IPS DF 4.7 (cell line): ENCODE data around the gene EFCAB7.

Source experiments
- DNase-seq: peaks from one replicate; pipeline ENCODE4 v3.0.0-alpha.2; 2013; ENCODE audit warnings: low spot score; ENCODE audit errors: extremely low read depth

The EFCAB7 gene

DNA sequence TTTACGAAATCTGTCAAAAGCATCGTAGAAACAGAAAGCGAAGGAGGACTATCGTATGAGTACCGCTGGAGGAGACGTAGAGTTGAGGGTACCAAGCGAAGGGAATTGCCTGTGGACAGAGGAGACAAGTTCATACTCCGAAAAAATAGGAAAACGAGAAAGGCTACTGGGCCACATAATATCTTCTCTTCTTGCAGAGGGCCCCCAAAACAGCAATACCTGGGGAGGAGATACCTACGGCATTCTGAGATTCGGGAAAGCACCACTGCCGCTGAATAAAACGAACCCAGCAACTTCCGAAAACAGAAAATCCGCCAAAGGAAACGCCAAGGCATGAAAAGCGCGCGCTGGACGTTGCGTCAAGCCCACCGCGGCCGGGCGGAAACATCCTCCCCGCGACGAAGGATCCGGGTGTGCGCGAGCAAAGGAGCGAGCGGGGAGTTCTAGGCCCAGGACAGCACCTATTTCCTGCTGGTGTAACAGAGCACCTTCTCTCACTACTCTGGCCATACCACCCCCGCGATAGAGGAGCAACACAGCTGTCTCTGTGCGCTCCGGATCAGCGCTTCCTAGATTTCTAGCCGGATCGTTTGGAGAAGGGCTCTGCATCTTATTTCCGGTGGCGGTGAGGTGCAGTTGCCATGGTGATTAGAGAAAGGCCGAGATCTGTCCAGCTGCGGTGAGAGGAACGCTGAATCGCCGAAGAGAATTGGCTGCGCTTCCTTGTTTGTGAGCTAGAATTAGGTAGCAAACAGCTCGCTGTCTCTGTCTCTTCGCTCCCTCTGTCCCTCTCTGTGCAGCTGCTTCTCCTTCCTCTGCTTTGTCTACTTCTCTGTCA, at the start of gene EFCAB7, which contains the start of gene ITGB3BP:
Gene EFCAB7 (plus strand): TSS at position 635 of the 838 bp plus-strand sequence. CDS start 2,048 bp downstream, outside the sequence.
Gene ITGB3BP (minus strand): TSS at position 335 of the 838 bp plus-strand sequence. CDS start 92 bp downstream, at position 243.
- peak; percentile 89 for DNase-seq

DNA sequence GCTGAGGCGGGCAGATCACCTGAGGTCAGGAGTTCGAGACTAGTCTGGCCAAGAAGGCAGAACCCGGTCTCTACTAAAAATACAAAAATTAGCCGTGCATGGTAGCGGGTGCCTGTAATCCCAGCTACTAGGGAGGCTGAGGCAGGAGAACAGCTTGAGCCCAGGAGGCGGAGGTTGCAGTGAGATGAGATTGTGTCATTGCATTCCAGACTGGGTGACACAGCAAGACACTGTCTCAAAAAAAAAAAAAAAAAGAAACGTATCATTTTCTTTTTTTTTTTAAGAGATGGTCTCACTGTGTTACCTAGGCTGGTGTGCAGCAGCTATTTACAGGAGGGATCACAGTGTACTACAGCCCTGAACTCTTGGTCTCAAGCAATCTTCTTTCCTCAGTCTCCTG, 47.6 kb upstream of the EFCAB7 start:
- no peak for DNase-seq

- DNase-seq, result no peak
Measured at GRCh38 chr1:63480057-63480456, 43.3 kb upstream of the EFCAB7 start.

- DNase-seq, result no peak
Measured at GRCh38 chr1:63486629-63487028, 36.7 kb upstream of the EFCAB7 start.

DNA sequence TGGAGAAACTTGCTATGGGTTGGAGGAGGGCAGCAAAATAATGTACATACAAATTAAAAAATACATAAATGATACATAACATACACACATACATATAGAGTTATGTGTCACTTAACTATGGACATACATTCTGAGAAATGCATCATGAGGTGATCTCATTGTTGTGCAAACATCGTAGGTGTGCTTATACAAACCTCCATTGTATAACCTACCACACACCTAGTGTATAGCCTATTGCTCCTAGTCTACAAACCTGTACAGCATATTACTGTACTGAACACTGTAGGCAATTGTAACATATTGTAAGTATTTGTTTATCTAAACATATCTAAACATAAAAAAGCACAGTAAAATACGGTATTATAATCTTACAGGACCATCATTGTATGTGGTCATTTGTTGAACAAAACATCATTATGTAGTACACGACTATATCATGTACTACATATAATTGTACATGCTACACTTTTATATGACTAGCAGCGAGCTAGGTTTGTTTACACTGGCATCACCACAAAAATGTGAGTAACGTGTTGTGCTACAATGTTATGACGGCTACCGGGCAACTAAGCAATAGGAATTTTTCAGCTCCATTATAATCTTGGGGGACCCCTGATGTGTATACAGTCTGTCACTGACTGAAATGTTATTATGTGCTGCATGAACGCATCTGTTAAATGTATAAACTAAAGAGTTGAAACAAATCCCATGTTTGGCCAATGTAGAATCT, 35.8 kb upstream of the EFCAB7 start:
- no peak for DNase-seq

GRCh38 chr1:63497577-63497976, 25.7 kb upstream of the EFCAB7 start:
- no peak for DNase-seq

DNA sequence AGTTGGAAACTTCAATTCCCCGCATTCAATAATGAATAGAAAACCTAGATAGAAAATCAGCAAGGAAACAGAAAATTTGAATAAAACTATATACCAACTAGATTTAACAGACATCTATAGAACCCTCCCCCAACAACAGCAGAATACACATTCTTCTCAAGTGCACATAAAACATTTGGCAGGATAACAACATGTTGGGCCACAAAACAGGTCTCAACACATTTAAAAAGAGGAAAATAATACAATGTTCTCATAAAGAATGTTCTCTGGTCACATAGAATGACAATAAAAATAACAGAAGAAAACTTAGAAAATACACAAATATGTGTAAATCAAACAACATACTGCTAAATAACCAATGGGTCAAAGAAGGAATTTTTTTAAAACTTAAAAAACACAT, 25.2 kb upstream of the EFCAB7 start:
- DNase-seq, result no peak

DNA sequence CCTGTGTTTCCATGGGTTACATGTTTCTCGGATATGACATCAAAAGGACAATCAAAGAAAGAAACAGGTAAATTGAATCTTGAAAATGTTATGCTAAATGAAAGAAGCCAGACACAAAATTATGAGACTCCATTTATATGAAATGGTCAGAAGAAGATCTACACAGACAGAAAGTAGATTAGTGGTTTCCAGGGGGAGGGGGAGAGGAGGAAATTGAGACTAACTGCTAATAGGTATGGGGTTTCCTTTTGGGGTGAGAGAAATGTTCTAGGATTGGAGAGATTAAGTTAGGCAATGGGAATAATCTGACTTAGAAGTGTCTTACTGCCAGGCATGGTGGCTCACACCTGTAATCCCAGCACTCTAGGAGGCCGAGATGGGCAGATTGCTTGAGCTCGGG, 22.1 kb upstream of the EFCAB7 start:
- no peak for DNase-seq

DNA sequence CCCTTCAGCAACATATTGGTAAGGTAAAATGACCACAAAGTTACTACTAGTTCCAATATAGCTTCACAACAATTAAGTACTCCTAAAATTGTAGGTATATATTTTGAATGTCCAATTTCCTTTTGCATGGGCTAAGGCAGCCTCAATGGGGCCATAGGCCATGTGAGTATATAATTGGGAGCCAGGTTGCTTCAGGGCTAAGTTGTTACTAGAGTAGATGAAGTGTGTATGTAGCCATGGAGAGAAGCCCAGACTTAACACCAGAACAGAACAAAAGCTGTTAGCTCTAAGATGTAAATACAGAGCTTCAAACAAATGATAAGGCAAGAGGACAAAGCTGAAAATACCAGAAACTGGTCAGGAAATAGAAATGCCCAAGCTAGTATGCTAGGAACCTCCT, 16.5 kb upstream of the EFCAB7 start:
- no peak for DNase-seq

- DNase-seq, result no peak
Measured at GRCh38 chr1:63509718-63510117, 13.6 kb upstream of the EFCAB7 start.

- DNase-seq, result no peak
Measured at GRCh38 chr1:63512584-63512983, 10.7 kb upstream of the EFCAB7 start.

DNA sequence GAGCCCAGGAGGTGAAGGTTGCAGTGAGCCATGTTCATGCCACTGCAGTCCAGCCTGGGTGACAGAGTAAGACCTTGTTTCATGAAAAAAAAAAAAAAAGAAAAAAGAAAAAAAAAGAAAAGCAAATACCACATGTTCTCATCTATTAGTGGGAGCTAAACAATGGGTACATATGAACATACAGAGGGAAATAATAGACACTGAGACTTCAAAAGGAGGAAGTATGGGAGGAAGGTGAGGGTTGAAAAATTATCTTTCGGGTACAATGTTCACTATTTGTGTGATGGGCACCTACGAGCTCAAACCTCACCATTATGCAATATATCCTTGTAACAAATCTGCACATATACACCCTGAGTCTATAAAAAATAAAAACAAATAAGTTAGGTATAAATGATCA, 6.7 kb upstream of the EFCAB7 start:
- no peak for DNase-seq

- DNase-seq, result no peak
Measured at GRCh38 chr1:63523738-63524137, 413 bp downstream of the EFCAB7 start.

DNA sequence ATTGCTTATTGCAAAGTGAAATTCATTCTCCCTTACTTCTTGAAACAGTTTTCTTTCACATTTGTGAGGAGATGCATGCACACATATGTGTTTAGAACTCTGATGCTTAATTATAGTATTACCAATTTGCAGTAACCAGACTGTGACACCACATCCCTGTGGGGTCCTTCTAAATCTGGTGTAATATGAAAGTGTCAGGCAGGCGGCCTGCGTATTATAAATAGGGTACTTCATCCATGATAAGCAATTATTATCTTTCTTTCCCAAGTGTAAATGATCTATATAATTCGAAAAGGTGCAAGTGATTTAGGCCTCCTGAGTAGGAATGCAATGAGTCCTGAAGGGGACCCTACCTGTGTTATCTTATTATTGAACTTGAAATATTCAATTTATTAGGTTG, 876 bp downstream of the EFCAB7 start:
- DNase-seq, result no peak

DNA sequence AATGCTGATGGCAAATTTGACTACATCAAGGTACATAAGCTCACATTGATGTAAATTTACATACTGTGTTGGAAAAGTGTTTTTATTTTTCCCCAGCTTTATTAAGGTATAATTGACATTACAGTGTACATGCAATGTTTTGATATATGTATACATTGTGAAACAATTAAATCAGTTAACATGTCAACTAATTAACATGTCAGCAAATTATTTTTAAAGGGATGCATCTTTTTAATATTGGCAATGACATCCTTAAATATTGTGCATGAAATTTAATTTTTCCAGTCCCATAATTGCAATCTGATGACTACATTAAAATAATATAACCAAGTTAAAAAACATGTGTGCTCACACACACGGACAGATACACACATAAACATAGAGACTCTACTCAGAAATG, 9.4 kb downstream of the EFCAB7 start:
- DNase-seq, result no peak

GRCh38 chr1:63533931-63534330, 10.6 kb downstream of the EFCAB7 start:
- no peak for DNase-seq

- DNase-seq, result no peak
Measured at GRCh38 chr1:63534406-63534805, 11.1 kb downstream of the EFCAB7 start.

DNA sequence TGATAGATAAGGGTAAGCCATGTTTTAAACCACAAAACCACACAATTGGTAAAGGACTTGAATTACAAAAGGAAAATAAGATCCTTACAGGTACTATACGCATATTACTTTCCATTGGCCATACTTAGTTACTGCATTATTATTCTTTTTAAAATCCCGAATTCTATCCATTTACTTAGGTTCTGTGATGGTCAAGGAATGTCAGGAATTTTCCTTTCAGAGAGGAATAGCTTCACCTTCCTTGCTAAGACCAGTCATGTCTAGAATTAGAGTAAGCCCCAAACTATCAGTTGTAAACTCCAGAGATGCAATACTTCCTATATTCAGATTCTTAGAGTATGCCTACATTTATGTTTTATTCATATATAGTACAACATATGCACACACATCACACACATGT, 13.7 kb downstream of the EFCAB7 start:
- no peak for DNase-seq

GRCh38 chr1:63537940-63538339, 14.6 kb downstream of the EFCAB7 start:
- DNase-seq, result no peak

- DNase-seq, result no peak
Measured at GRCh38 chr1:63545780-63546179, 22.5 kb downstream of the EFCAB7 start.

- no peak for DNase-seq
Measured at GRCh38 chr1:63547621-63548294, 24.4 kb downstream of the EFCAB7 start.

DNA sequence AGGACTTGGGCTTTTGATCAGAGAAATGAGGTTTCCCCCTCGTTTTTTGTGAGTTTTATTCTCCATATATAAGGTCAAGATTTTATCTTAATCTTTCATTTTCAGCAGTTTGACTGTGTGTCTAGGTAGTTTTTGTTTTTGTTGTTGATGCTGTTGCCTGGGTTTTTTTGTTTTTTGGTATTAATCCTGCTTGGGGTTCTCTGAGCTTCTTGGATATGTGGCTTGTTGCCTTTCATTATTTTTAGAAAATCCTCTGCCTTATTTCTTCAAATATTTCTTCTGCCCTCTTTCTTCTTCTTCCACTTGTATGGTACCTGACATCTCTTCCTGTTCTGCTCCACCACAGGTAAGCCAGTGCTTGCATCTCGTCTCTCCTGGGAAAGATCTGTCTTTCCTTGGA, 25.0 kb downstream of the EFCAB7 start:
- DNase-seq, result no peak
